ENCODE data around the gene ATP11A. TPM values are rescaled to one million over a fixed set of nuclear protein-coding genes. Genes with fewer than 3 reads are reported as not detected.

ATP11A gene
- total and polyA plus RNA-seq, 9 of the 15 experiments (the other 6 are each of a cell fraction or from before 2014, with no cell fraction given) = 0.38 to 34.2 (median 4.2) TPM

GRCh38 chr13:112905990-112906641 is 216.3 kb downstream of the ATP11A start:
- FAIRE-seq (no peak), ATAC-seq (no peak), DNase-seq (ENCODE audit: extremely low read depth in 1 of 4, low spot score in 3 of 4) (no peak)
- peaks cover 0 to 2% of the 10 kb centered on the region in 2 experiments; a peak in 2 of 5 replicates for H3K4me1 ChIP-seq (replicated peaks in 1 of 2; ENCODE audit: control insufficient read depth in 2 of 2, insufficient read depth in 2 of 2, low read length in 2 of 2)
- ChIA-PET POLR2A (no interaction called here), CTCF (ENCODE audit: low intra/inter-chr PET ratio) (no interaction called here)
- WGBS (ENCODE audit: insufficient coverage, low coverage, missing lambda C conversion rate) = 0% methylated on average over 18 of the region's 20 CpGs
- in situ Hi-C loops (cut with MboI) (no loop called here), intact Hi-C loops (cut with micrococcal nuclease) (no loop called here)
- BruUV-seq (replicated peaks) = no TSS peak
- H3K9ac ChIP-seq (ENCODE audit: insufficient read depth in 1 of 2, low read depth in 2 of 2, low read length in 2 of 2) = no peak overlapping the region
- H4K20me1 ChIP-seq (replicated peaks; ENCODE audit: control insufficient read depth, insufficient read depth, low read length) = no peaks in the 10 kb centered on the region
- H2AFZ ChIP-seq (ENCODE audit: low read depth, low read length) = no peak overlapping the region
- H3K27me3 ChIP-seq (ENCODE audit: control insufficient read depth in 2 of 2, insufficient read depth in 2 of 2, low read length in 2 of 2) = peaks cover 27 to 86% of the 10 kb centered on the region in 2 experiments; a peak in 4 of 5 replicates
- H3K4me2 ChIP-seq (ENCODE audit: insufficient read depth, low read length) = no peak overlapping the region
- H3K36me3 ChIP-seq (ENCODE audit: control insufficient read depth, insufficient read depth, low read length) = no peaks in the 10 kb centered on the region
- no peak overlapping the region for H3K27ac ChIP-seq (ENCODE audit: extremely low read depth, low read depth, low read length)
- no peaks in the 10 kb centered on the region for H3K79me2 ChIP-seq (ENCODE audit: control insufficient read depth, insufficient read depth, low read length)
- H3K9me3 ChIP-seq (replicated peaks; ENCODE audit: control insufficient read depth, insufficient read depth, low read depth, low read length) = no peaks in the 10 kb centered on the region
- no peak overlapping the region for H3K4me3 ChIP-seq
- H3K9me1 ChIP-seq (ENCODE audit: control insufficient read depth, insufficient read depth, low read length) = no peaks in the 10 kb centered on the region
- no peak for TF ChIP-seq TEAD4 (IDR thresholded peaks at IDR 0.05; ENCODE audit: low read length)
- TF ChIP-seq TEAD4 (CRISPR knock-in tag; IDR thresholded peaks at IDR 0.05; ENCODE audit: borderline replicate concordance) = no peak
- TF ChIP-seq XRCC4 (IDR thresholded peaks at IDR 0.05; ENCODE audit: extremely low read depth, insufficient read depth, insufficient read length) = no peak
- no peak for TF ChIP-seq RREB1 (CRISPR knock-in tag; IDR thresholded peaks at IDR 0.05)
- no peak for TF ChIP-seq PTTG1 (tag; IDR thresholded peaks at IDR 0.05; ENCODE audit: low read depth)
- TF ChIP-seq ZNF3 (CRISPR knock-in tag; IDR thresholded peaks at IDR 0.05) = no peak
- no peak for TF ChIP-seq HDAC6 (IDR thresholded peaks at IDR 0.05; ENCODE audit: low read depth, low read length)
